Keratinocyte (primary cell): ENCODE measurements around the gene ASMT. TPM values are rescaled to one million over a fixed set of nuclear protein-coding genes. Genes with fewer than 3 reads are reported as not detected.
"Not testable (repeated sequence)": the region's sequence is repeated elsewhere in the genome, so short reads cannot be mapped to it uniquely, and the experiment has no call there.

ENCODE experiments used
- DNase-seq: peaks from one replicate; pipeline ENCODE4 v3.0.0-alpha.2; 2011; ENCODE audit warnings: low read depth, missing footprints, low spot score
- FAIRE-seq: peaks from 2 replicates; lab custom pipeline; 2011; peaks lifted over from hg19 to GRCh38; lab: Jason Lieb, UNC
- H2AFZ ChIP-seq: 2 replicates; pipeline ENCODE4 v1.6.0; 2012; ENCODE audit warnings: low read length, control low read depth, inconsistent platforms; ENCODE audit not compliant: control insufficient read depth
- H3K27ac ChIP-seq: 2 replicates; pipeline ENCODE4 v1.5.1; 2011; ENCODE audit warnings: low read length; ENCODE audit not compliant: control insufficient read depth, insufficient read depth
- H3K27me3 ChIP-seq: 3 replicates; pipeline ENCODE4 v1.6.0; 2011; ENCODE audit warnings: low read length; ENCODE audit not compliant: control insufficient read depth, insufficient read depth; ENCODE audit errors: extremely low read depth
- H3K36me3 ChIP-seq, 2 experiments: 2 replicates in 1 of 2; 3 replicates in 1 of 2; pipeline ENCODE4 v1.5.1; 2011; ENCODE audit warnings: low read length in 2 of 2, mild to moderate bottlenecking in 1 of 2; ENCODE audit not compliant: control insufficient read depth in 2 of 2, insufficient read depth in 2 of 2; ENCODE audit errors: extremely low read depth in 1 of 2
- H3K4me1 ChIP-seq: 3 replicates; pipeline ENCODE4 v1.5.1; 2011; ENCODE audit warnings: low read length; ENCODE audit not compliant: control insufficient read depth, insufficient read depth; ENCODE audit errors: extremely low read depth
- H3K4me2 ChIP-seq: 3 replicates; pipeline ENCODE4 v1.6.0; 2011; ENCODE audit warnings: low read depth, low read length; ENCODE audit not compliant: control insufficient read depth, insufficient read depth; ENCODE audit errors: extremely low read depth
- H3K4me3 ChIP-seq, 3 experiments: fragments of 200-600 bp in 1 of 3; sonication (generic) in 1 of 3; 2 replicates in 2 of 3; 3 replicates in 1 of 3; pipeline ENCODE4 v1.5.1; 2011 to 2016; ENCODE audit warnings: low read length in 3 of 3, mild to moderate bottlenecking in 3 of 3, control low read depth in 2 of 3, inconsistent platforms in 1 of 3, low read depth in 1 of 3, mixed read lengths in 1 of 3, mixed run types in 1 of 3, moderate library complexity in 1 of 3; ENCODE audit not compliant: control insufficient read depth in 2 of 3, insufficient read depth in 2 of 3; ENCODE audit errors: extremely low read depth in 1 of 3
- H3K79me2 ChIP-seq: 2 replicates; pipeline ENCODE4 v1.6.0; 2012; ENCODE audit warnings: low read length; ENCODE audit not compliant: control insufficient read depth, insufficient read depth
- H3K9ac ChIP-seq: 3 replicates; pipeline ENCODE4 v1.6.0; 2011; ENCODE audit warnings: low read length; ENCODE audit not compliant: control insufficient read depth, insufficient read depth; ENCODE audit errors: extremely low read depth
- H3K9me1 ChIP-seq: 3 replicates; pipeline ENCODE4 v1.6.0; 2011; ENCODE audit warnings: low read length; ENCODE audit not compliant: control insufficient read depth, insufficient read depth; ENCODE audit errors: extremely low read depth
- H3K9me3 ChIP-seq: 2 replicates; pipeline ENCODE4 v1.5.1; 2012; ENCODE audit warnings: low read depth, low read length; ENCODE audit not compliant: control insufficient read depth
- H4K20me1 ChIP-seq: 3 replicates; pipeline ENCODE4 v1.6.0; 2011; ENCODE audit warnings: low read length; ENCODE audit not compliant: control insufficient read depth, insufficient read depth; ENCODE audit errors: extremely low read depth
- CTCF ChIP-seq, 3 experiments: IDR thresholded peaks in 1 of 3; conservative IDR thresholded peaks in 1 of 3; optimal IDR thresholded peaks in 1 of 3; 2 replicates in 2 of 3; 3 replicates in 1 of 3; pipeline versions ENCODE3 to v1.5.1; 2011; ENCODE audit warnings: low read length in 3 of 3, mild to moderate bottlenecking in 3 of 3, moderate library complexity in 2 of 3, control low read depth in 1 of 3, inconsistent platforms in 1 of 3; ENCODE audit not compliant: insufficient read depth in 2 of 3; ENCODE audit errors: extremely low read depth in 1 of 3
- EZH2 ChIP-seq: IDR thresholded peaks from one replicate; pipeline ENCODE4 v1.6.1; 2012; ENCODE audit warnings: inconsistent platforms, mild to moderate bottlenecking, low read length, moderate library complexity
- dilution Hi-C: fragments of 300-500 bp; cut with MboI; formaldehyde crosslinking; loops from one replicate; pipeline ENCODE4 v1.7.0; 2020; ENCODE audit warnings: low sequenced_read_pairs; ENCODE audit not compliant: extremely low pct_ligation_motif_present
- polyA plus RNA-seq, 5 experiments: library from polyadenylated mRNA; depleted of rRNA in 3 of 5; stranded (reverse) in 3 of 5; stranded (forward) in 1 of 5; unstranded in 1 of 5; fragments of >200 nt; gene quantifications; 1 replicate in 1 of 5; 2 replicates in 3 of 5; 3 replicates in 1 of 5; pipeline versions ENCODE4 v1.2.1 to v1.2.3, GENCODE V29; 2011 to 2012; ENCODE audit warnings: missing spikeins in 2 of 5, low read depth in 1 of 5, low replicate concordance in 1 of 5

Gene ASMT
- polyA plus RNA-seq, 1 donor (not counting 4 experiments of a cell fraction or from before 2014, with no cell fraction given): not detected

- H4K20me1 ChIP-seq: no peaks in the 10 kb centered on the region
- H3K9me1 ChIP-seq: no peaks in the 10 kb centered on the region
- no peak overlapping the region for H3K27ac ChIP-seq
- no peaks in the 10 kb centered on the region for H3K4me1 ChIP-seq
- no peak overlapping the region for H3K4me3 ChIP-seq
- FAIRE-seq: peak; percentile 9
- TF ChIP-seq CTCF (optimal IDR thresholded peaks at IDR 0.05 in 1 of 3, IDR thresholded peaks at IDR 0.05 in 1 of 3, conservative IDR thresholded peaks at IDR 0.05 in 1 of 3; ENCODE audit: extremely low read depth in 1 of 3, insufficient read depth in 2 of 3, low read length in 3 of 3) (no peak), EZH2 (no peak)
- DNase-seq: no peak
- H3K4me2 ChIP-seq: no peak overlapping the region
- H3K27me3 ChIP-seq: no peaks in the 10 kb centered on the region
- H2AFZ ChIP-seq: no peak overlapping the region
- H3K79me2 ChIP-seq: no peaks in the 10 kb centered on the region
- no peak overlapping the region for H3K9ac ChIP-seq
- peaks cover 34% of the 10 kb centered on the region for H3K9me3 ChIP-seq
- dilution Hi-C loops: no loop called here
- H3K36me3 ChIP-seq: no peaks in the 10 kb centered on the region
Observed at GRCh38 chrX:1618689-1619088, 3.8 kb downstream of the ASMT start.

- FAIRE-seq: no peak
- Histone ChIP-seq H3K36me3 (no peaks in the 10 kb centered on the region), H4K20me1 (no peaks in the 10 kb centered on the region), H3K79me2 (no peaks in the 10 kb centered on the region), H3K9ac (no peak overlapping the region), H3K4me1 (no peaks in the 10 kb centered on the region), H3K4me2 (no peak overlapping the region), H2AFZ (no peak overlapping the region), H3K27me3 (no peaks in the 10 kb centered on the region), H3K9me3 (peaks cover 32% of the 10 kb centered on the region), H3K9me1 (no peaks in the 10 kb centered on the region), H3K4me3 (no peak overlapping the region), H3K27ac (no peak overlapping the region)
- no peak for TF ChIP-seq CTCF (optimal IDR thresholded peaks at IDR 0.05 in 1 of 3, IDR thresholded peaks at IDR 0.05 in 1 of 3, conservative IDR thresholded peaks at IDR 0.05 in 1 of 3; ENCODE audit: extremely low read depth in 1 of 3, insufficient read depth in 2 of 3, low read length in 3 of 3)
- no peak for TF ChIP-seq EZH2
- dilution Hi-C loops: no loop called here
- DNase-seq: no peak
Observed at GRCh38 chrX:1623691-1624090, 8.8 kb downstream of the ASMT start.

GRCh38 chrX:1624158-1624860, 9.4 kb downstream of the ASMT start:
- peaks cover 33% of the 10 kb centered on the region for H3K9me3 ChIP-seq
- H3K4me2 ChIP-seq, H3K79me2 ChIP-seq, H3K4me3 ChIP-seq, H4K20me1 ChIP-seq, H3K4me1 ChIP-seq, H3K9ac ChIP-seq, H3K27ac ChIP-seq, DNase-seq, H3K9me1 ChIP-seq, H3K36me3 ChIP-seq, dilution Hi-C loops, FAIRE-seq, H3K27me3 ChIP-seq, H2AFZ ChIP-seq: not testable (repeated sequence)

GRCh38 chrX:1624861-1625215, 10.0 kb downstream of the ASMT start:
- DNase-seq: not testable (repeated sequence)

More at GRCh38 chrX:1624861-1625215, 10.0 kb downstream of the ASMT start:
- H3K27me3 ChIP-seq, H3K27ac ChIP-seq, H3K79me2 ChIP-seq, H2AFZ ChIP-seq, H3K9me1 ChIP-seq, H3K4me2 ChIP-seq, H3K4me3 ChIP-seq, H3K36me3 ChIP-seq, FAIRE-seq, dilution Hi-C loops, H4K20me1 ChIP-seq, H3K9ac ChIP-seq, H3K4me1 ChIP-seq: not testable (repeated sequence)
- H3K9me3 ChIP-seq: peaks cover 38% of the 10 kb centered on the region
